ENCODE measurements around the gene MED13L.
"Not testable (repeated sequence)": the region's sequence is repeated elsewhere in the genome, so short reads cannot be mapped to it uniquely, and the experiment has no call there.

Gene MED13L

GRCh38 chr12:116288735-116289134 is 11.2 kb upstream of the MED13L start:
- H3K36me3 ChIP-seq (ENCODE audit: insufficient read depth, low read length), result no peaks in the 10 kb centered on the region
- H4K20me1 ChIP-seq (ENCODE audit: insufficient read depth, low read length), result no peaks in the 10 kb centered on the region
- no peaks in the 10 kb centered on the region for H3K4me1 ChIP-seq (ENCODE audit: insufficient read depth, low read length)
- no peaks in the 10 kb centered on the region for H3K9me3 ChIP-seq (ENCODE audit: insufficient read depth, low read length, severe bottlenecking)
- no peak overlapping the region for H3K27ac ChIP-seq (ENCODE audit: low read length)
- no peak for ATAC-seq (ENCODE audit: insufficient read depth, low read depth)
- no peak overlapping the region for H3K4me3 ChIP-seq (ENCODE audit: low read depth in 1 of 2, low read length in 2 of 2)
- TF ChIP-seq EZH2 (IDR thresholded peaks at IDR 0.05; ENCODE audit: borderline replicate concordance, low read depth, low read length, severe bottlenecking), result no peak
- TF ChIP-seq, protein P1, sequence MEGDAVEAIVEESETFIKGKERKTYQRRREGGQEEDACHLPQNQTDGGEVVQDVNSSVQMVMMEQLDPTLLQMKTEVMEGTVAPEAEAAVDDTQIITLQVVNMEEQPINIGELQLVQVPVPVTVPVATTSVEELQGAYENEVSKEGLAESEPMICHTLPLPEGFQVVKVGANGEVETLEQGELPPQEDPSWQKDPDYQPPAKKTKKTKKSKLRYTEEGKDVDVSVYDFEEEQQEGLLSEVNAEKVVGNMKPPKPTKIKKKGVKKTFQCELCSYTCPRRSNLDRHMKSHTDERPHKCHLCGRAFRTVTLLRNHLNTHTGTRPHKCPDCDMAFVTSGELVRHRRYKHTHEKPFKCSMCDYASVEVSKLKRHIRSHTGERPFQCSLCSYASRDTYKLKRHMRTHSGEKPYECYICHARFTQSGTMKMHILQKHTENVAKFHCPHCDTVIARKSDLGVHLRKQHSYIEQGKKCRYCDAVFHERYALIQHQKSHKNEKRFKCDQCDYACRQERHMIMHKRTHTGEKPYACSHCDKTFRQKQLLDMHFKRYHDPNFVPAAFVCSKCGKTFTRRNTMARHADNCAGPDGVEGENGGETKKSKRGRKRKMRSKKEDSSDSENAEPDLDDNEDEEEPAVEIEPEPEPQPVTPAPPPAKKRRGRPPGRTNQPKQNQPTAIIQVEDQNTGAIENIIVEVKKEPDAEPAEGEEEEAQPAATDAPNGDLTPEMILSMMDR (IDR thresholded peaks at IDR 0.05; ENCODE audit: borderline replicate concordance, extremely low read depth, low read length, poor library complexity, severe bottlenecking), result no peak
- H3K9ac ChIP-seq (ENCODE audit: low read depth, low read length), result no peak overlapping the region
- peak overlapping the region; percentile 11; the same call in 1 of the 2 replicates for H2AFZ ChIP-seq (ENCODE audit: low read depth, low read length)
- no peak for DNase-seq
- no peak overlapping the region for H3K4me2 ChIP-seq (ENCODE audit: insufficient read depth, low read length)
- no peaks in the 10 kb centered on the region for H3K27me3 ChIP-seq (ENCODE audit: insufficient read depth, low read length, poor library complexity)
- H3K79me2 ChIP-seq (ENCODE audit: insufficient read depth, low read length), result no peaks in the 10 kb centered on the region

DNA sequence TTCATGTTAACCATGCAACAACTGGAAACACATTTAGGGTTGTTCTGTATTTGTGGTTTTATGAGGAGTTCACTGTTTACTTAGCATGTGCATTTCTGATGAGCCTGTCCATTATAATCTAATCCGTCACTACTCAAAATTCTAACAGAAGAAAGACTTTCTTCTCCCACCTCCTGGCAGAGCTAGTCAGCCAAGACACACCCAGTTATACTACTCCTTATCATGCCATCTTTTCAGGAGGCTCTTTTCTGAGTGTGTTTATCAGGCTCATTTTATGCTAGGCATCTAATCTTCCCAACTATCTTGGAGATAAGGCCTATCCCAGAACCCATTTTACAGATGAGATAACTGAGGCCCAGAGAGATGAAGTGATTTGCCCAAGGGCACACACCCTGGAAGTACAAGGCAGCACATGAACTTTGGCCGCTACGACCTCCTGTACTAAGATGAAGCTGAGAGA is 10.4 kb upstream of the MED13L start:
- Histone ChIP-seq H2AFZ (ENCODE audit: low read depth, low read length) (no peak overlapping the region), H3K27me3 (ENCODE audit: insufficient read depth, low read length, poor library complexity) (no peaks in the 10 kb centered on the region), H3K79me2 (ENCODE audit: insufficient read depth, low read length) (no peaks in the 10 kb centered on the region), H3K4me3 (ENCODE audit: low read depth in 1 of 2, low read length in 2 of 2) (no peak overlapping the region), H3K4me2 (ENCODE audit: insufficient read depth, low read length) (no peak overlapping the region), H3K27ac (ENCODE audit: low read length) (no peak overlapping the region), H3K9ac (ENCODE audit: low read depth, low read length) (no peak overlapping the region), H3K4me1 (ENCODE audit: insufficient read depth, low read length) (0 out of 2 replicates have a peak, but pooled peaks cover 2% of the 10 kb centered on the region), H3K9me3 (ENCODE audit: insufficient read depth, low read length, severe bottlenecking) (no peaks in the 10 kb centered on the region), H4K20me1 (ENCODE audit: insufficient read depth, low read length) (no peaks in the 10 kb centered on the region), H3K36me3 (ENCODE audit: insufficient read depth, low read length) (no peaks in the 10 kb centered on the region)
- no peak for TF ChIP-seq EZH2 (IDR thresholded peaks at IDR 0.05; ENCODE audit: borderline replicate concordance, low read depth, low read length, severe bottlenecking)
- TF ChIP-seq, protein P1 (IDR thresholded peaks at IDR 0.05; ENCODE audit: borderline replicate concordance, extremely low read depth, low read length, poor library complexity, severe bottlenecking), result no peak
- ATAC-seq (ENCODE audit: insufficient read depth, low read depth) (no peak), DNase-seq (no peak)

- H3K79me2 ChIP-seq (ENCODE audit: insufficient read depth, low read length), result no peaks in the 10 kb centered on the region
- H3K9ac ChIP-seq (ENCODE audit: low read depth, low read length), result no peak overlapping the region
- no peak for TF ChIP-seq EZH2 (IDR thresholded peaks at IDR 0.05; ENCODE audit: borderline replicate concordance, low read depth, low read length, severe bottlenecking)
- TF ChIP-seq, protein P1 (IDR thresholded peaks at IDR 0.05; ENCODE audit: borderline replicate concordance, extremely low read depth, low read length, poor library complexity, severe bottlenecking), result no peak
- ATAC-seq (ENCODE audit: insufficient read depth, low read depth) (no peak), DNase-seq (no peak)
- no peak overlapping the region for H2AFZ ChIP-seq (ENCODE audit: low read depth, low read length)
- H3K4me3 ChIP-seq (ENCODE audit: low read depth in 1 of 2, low read length in 2 of 2), result no peak overlapping the region
- H3K4me1 ChIP-seq (ENCODE audit: insufficient read depth, low read length), result peaks cover 15% of the 10 kb centered on the region
- H3K27ac ChIP-seq (ENCODE audit: low read length), result no peak overlapping the region
- no peak overlapping the region for H3K4me2 ChIP-seq (ENCODE audit: insufficient read depth, low read length)
- H3K9me3 ChIP-seq (ENCODE audit: insufficient read depth, low read length, severe bottlenecking), result no peaks in the 10 kb centered on the region
- no peaks in the 10 kb centered on the region for H3K27me3 ChIP-seq (ENCODE audit: insufficient read depth, low read length, poor library complexity)
- H4K20me1 ChIP-seq (ENCODE audit: insufficient read depth, low read length), result no peaks in the 10 kb centered on the region
- no peaks in the 10 kb centered on the region for H3K36me3 ChIP-seq (ENCODE audit: insufficient read depth, low read length)
Measured at GRCh38 chr12:116284396-116284795, 6.9 kb upstream of the MED13L start.

DNA sequence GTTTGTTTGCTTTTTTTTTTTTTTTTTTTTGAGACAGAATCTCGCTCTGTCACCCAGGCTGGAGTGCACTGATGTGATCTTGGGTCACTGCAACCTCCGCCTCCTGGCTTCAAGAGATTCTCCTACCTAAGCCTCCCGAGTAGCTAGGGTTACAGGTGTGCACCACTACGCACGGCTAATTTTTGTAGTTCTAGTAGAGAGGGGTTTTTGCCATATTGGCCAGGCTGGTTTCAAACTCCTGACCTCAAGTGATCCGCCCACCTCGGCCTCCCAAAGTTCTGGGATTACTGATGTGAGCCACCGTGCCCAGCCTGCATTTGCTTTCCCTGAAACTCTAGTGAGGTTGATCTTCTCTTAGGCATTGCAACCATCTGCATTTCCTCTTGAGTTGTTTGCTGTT is 6.4 kb upstream of the MED13L start:
- H3K9ac ChIP-seq (ENCODE audit: low read depth, low read length); H2AFZ ChIP-seq (ENCODE audit: low read depth, low read length); H3K4me2 ChIP-seq (ENCODE audit: insufficient read depth, low read length); H3K79me2 ChIP-seq (ENCODE audit: insufficient read depth, low read length); H3K4me3 ChIP-seq (ENCODE audit: low read depth in 1 of 2, low read length in 2 of 2); H3K9me3 ChIP-seq (ENCODE audit: insufficient read depth, low read length, severe bottlenecking); H3K27me3 ChIP-seq (ENCODE audit: insufficient read depth, low read length, poor library complexity); H3K27ac ChIP-seq (ENCODE audit: low read length); H4K20me1 ChIP-seq (ENCODE audit: insufficient read depth, low read length); H3K36me3 ChIP-seq (ENCODE audit: insufficient read depth, low read length); DNase-seq; ATAC-seq (ENCODE audit: insufficient read depth, low read depth): not testable (repeated sequence)
- peaks cover 15% of the 10 kb centered on the region for H3K4me1 ChIP-seq (ENCODE audit: insufficient read depth, low read length)

Measured in DND-41 (cell line).